HG02759 (cell line): ENCODE measurements around the gene RIOX2.
"Not testable (repeated sequence)": the region's sequence is repeated elsewhere in the genome, so short reads cannot be mapped to it uniquely, and the experiment has no call there.

Experiments
- ATAC-seq: cut with Tn5 transposase; IDR thresholded peaks from one replicate; pipeline ENCODE4 v1.9.1; 2021; ENCODE audit warnings: mild to moderate bottlenecking, moderate library complexity; ENCODE audit not compliant: unreplicated experiment

Gene RIOX2

DNA sequence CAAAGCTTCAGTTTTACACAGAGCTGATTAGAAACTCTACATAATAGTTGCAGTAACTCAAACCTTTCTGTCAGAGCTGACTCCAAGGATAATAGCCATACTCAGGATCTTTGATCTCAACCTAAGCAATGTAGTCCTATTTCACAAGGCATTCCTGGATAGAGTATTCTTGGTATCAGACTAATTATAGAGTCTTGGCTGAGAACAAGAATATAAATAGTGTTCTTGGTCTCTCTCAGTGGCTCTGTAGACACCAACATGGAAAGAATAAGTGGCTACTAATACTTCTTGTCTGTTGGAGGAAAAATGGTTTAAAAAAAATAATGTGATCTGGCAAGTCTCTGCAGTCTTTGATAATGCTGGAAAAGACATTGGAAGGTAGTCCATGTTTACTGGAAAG, 55.7 kb downstream of the RIOX2 start:
- ATAC-seq: no peak

DNA sequence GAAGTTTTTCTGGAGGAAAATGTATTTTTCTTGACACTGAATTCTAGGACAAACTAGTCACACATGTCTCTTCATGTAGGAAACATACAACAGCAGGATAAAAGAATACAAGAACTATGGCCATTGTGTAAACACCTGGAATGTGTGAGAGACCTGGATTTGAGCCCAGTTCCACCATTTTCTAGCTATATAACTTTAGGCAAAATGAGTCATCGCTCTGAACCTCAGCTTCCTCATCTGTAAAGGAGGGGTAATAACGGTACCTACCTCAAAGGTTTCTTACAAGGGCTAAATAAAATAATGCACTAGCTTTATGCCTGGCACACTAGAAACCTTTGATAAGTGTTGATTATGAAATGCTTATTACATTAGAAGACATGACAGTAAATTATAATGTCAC, 57.8 kb downstream of the RIOX2 start:
- no peak for ATAC-seq

DNA sequence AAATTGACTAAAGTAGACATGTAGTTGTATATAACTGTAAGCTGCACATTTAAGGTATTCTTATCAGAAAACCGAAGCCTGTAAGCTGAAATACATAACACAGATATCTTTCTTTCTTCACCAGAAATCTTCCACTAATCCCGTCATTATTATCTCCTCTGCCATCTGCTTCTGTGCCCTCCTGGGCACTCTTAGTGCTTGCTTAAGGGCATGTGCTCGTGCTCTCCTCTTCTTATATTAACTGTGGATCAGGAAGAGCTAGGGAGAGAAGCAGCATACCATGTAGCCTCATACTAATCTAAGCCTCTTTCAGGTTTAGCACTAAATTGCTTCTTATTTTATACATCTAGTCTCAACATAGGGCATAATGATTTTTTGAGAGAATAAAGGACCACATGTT, 60.8 kb downstream of the RIOX2 start:
- ATAC-seq: no peak

DNA sequence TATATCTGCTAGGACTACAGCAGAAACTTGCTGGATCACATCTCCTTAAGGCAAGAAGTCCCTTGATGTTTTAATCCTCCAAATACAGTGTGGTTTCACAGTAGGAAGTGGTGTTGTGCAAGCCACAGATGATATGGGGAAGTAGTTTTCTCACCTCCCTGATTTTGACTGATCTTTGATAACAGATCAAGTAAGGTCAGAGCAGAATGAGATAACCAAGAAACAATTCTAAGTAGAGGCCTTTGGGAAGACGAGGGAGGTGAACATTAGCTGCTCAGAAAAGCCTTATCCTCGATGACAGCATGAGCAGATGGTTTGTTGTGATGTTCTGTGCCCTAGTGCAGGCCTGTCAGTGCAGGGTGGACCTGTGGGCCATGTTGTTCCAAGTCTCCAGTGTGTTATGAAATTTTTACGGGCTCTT, 61.3 kb downstream of the RIOX2 start:
- ATAC-seq: no peak

DNA sequence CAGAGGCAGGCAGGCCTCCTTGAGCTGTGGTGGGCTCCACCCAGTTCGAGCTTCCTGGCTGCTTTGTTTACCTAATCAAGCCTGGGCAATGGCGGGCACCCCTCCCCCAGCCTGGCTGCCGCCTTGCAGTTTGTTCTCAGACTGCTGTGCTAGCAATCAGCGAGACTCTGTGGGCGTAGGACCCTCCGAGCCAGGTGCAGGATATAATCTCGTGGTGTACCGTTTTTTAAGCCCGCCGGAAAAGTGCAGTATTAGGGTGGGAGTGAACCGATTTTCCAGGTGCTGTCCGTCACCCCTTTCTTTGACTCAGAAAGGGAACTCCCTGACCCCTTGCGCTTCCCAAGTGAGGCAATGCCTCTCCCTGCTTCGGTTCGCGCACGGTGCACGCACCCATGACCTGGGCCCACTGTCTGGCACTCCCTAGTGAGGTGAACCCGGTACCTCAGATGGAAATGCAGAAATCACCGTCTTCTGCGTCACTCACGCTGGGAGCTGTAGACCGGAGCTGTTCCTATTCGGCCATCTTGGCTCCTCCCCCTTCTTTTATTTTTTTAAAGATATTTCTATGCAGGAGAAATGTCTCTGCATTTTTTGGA, 61.9 kb downstream of the RIOX2 start:
- not testable (repeated sequence) for ATAC-seq

DNA sequence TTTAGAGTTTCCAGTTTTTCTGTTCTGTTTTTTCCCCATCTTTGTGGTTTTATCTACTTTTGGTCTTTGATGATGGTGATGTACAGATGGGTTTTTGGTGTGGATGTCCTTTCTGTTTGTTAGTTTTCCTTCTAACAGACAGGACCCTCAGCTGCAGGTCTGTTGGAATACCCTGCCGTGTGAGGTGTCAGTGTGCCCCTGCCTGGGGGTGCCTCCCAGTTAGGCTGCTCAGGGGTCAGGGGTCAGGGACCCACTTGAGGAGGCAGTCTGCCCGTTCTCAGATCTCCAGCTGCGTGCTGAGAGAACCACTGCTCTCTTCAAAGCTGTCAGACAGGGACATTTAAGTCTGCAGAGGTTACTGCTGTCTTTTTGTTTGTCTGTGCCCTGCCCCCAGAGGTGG, 62.4 kb downstream of the RIOX2 start:
- not testable (repeated sequence) for ATAC-seq

DNA sequence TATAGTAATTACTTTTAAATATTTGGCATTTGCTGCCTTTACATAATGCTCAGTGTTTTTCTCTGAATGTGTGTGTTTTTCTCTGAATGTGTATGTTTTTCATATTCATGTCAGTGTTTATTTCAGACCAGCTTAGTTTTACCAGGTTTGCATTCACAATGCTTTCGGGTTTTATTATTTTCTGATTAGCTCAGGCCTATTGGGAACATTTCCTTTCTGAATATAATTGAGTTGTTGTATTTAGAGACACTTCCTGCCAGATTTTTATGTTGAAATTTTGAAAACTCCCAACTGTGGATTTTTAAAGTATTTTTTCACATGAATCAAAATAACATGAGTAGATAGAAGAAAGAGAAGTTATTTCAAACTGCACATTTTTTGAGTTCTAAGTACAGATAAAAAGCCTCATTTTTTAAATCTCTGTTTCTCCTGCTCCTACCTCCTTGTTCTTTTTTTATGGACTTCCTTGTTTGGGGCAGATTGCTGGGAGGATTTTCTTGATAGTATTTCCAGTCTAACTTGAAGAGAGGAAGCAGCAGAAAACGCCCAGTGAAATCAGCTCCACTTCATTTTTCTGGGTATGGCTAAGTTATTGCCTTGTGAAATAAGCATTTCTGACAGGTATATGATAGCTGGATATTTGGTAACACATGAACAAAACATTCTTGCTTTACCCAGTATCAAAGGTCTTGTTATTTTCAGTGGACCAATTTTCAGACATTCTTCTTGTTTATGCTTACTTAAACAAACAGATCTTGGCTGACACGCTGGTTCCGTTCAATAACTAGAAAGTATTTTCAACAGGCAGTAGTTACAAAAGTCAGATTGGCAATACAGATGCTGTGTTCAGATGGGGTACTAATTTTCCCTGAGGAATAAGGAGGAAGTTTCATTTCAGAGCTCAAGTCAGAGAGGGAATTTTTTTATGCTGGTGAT, 70.7 kb downstream of the RIOX2 start:
- ATAC-seq: no peak

DNA sequence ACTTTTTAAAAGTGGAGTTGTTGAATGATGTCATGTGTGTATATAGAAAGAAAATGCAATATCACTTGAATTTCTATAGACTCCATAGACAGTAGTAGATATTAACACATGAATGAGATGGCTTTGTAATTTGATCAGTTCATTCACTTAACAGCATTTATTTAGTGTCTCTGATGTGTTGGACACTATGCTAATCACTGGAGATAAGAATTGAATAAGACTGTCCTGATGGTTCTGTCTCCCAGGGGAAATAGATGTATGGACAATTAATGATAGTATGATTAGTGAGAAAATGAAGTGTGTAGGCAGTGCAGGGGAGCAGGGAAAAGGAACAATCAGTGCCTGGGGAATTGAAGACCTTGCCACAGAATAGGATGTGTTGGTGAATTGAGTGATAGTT, 72.9 kb downstream of the RIOX2 start:
- no peak for ATAC-seq

DNA sequence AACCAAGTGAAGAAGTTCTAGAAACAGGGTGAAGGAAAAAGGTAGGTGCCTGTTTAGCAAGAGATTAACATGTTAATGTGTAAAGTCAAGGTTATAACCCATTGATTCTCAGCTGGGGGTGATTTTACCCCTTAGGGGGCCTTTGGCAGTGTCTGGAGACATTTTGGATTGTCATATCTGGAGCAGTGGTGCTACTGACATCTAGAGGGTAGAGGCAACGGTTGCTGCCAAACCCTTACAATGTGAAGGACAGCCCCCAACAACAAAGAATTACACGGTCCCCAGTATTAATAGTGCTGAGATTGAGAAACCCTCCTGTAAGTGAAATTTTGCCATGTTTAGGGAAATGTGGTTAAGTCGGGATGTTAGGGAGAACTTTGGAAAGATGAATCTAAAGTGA, 75.7 kb downstream of the RIOX2 start:
- no peak for ATAC-seq

DNA sequence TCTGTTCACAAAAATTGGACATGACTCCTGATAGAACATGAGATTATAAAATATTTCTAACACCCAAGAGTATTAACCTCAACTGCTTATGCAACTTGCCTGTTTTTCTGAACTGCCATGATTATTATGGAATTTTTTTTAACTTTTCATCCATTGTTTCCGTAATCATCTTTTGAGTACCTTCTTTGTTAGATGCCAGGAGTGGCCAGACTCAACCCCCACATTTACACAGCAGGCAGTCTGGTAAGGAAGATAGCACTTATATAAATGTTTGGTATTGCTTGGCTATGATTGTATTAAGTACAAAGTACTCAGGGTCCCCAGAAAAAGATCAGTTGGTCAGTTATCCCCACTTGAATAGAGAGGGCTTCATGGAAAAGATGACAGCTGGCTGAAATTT, 76.1 kb downstream of the RIOX2 start:
- ATAC-seq: no peak

DNA sequence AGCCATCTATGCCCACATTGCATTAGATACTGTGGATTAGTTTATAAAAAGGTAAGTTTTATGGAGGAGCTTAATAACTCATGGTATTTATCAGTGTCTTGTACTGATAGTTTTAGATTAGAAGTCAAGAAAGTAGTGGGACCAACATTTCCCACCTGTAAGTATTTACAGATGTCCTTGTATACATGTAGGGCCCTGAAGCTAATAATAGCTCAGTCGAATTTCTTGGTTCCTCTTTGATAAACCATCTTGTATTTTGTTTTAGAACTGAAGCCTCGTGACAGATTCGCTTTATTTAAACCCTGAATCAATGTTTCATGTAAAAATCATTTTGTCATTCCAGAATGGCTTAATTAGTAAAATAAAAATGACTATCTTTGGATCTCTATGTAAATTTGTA, 77.0 kb downstream of the RIOX2 start:
- ATAC-seq: peak; percentile 72

DNA sequence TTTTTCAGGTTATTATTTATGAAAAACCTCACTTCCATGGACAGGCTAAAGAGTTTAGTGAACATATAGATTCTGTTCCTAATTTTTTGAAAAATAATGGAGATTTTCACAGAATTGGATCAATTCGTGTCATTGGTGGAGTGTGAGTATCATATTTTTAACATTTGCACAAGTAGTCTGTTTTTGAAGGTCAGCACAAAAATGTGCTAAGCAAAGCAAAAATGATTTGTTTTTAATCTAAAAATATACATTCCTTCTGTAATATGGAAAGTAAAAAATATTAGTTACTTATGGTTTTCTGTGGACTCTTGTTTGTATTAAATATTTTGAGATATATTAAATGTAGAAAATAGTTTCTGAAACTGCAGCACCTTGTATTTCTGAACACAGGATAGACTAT, 79.4 kb downstream of the RIOX2 start:
- no peak for ATAC-seq
